ENCODE results near the gene PTPRD.

GRCh38 chr9:8570776-8571175 is 2042.0 kb downstream of the PTPRD start:
- TF ChIP-seq CTCF (IDR thresholded peaks at IDR 0.05) (no peak), POLR2A (IDR thresholded peaks at IDR 0.05) (no peak)

Measured in Peyer's patch (tissue), 4 donors.